ENCODE measurements around the gene CD164L2. TPM values are rescaled to one million over a fixed set of nuclear protein-coding genes. Genes with fewer than 3 reads are reported as not detected.
A peak's percentile ranks its signal among the peaks of the same experiment; 100 is the strongest.

The CD164L2 gene
- total and polyA plus RNA-seq, 4 experiments from 2014 or later, result 0.22 TPM; not detected in 3

- CTCF ChIA-PET (ENCODE audit: partially characterized antibody), result interaction anchor here (2.7 to 12.1 kb wide), 3 partner anchors 24 to 83 kb away, joined by 9 to 325 read pairs (median 130); no protein-coding TSS in a partner anchor
Measured at GRCh38 chr1:27380766-27381733, 2.1 kb downstream of the CD164L2 start.

GRCh38 chr1:27380224-27380623, 2.9 kb downstream of the CD164L2 start:
- no peak overlapping the region for H3K4me3 ChIP-seq (ENCODE audit: low read length in 2 of 2)
- CTCF ChIA-PET (ENCODE audit: partially characterized antibody), result interaction anchor here (0.9 kb wide), 1 partner anchor 10 kb away, joined by 3 read pairs; no protein-coding TSS in a partner anchor
- no peak for DNase-seq
- no peaks in the 10 kb centered on the region for H3K36me3 ChIP-seq (ENCODE audit: insufficient read depth, low read length)
- H3K27me3 ChIP-seq (ENCODE audit: insufficient read depth, low read length), result no peaks in the 10 kb centered on the region
- H3K9me3 Mint-ChIP-seq, result no peaks in the 10 kb centered on the region
- no peaks in the 10 kb centered on the region for H3K4me1 ChIP-seq (ENCODE audit: insufficient read depth, low read length)
- POLR2A ChIA-PET (ENCODE audit: partially characterized antibody), result no interaction called here
- H3K4me1 Mint-ChIP-seq, result peaks cover 0 to 2% (median 0%) of the 10 kb centered on the region in 4 donors
- no peak overlapping the region for H3K27ac ChIP-seq (ENCODE audit: low read depth, low read length)
- no peaks in the 10 kb centered on the region for H3K36me3 Mint-ChIP-seq
- no peak overlapping the region for H3K27ac Mint-ChIP-seq
- intact Hi-C loops (cut with micrococcal nuclease), result no loop called here
- H3K27me3 Mint-ChIP-seq, result peaks cover 0 to 2% of the 10 kb centered on the region in 2 donors
- H3K4me3 Mint-ChIP-seq, result no peak overlapping the region
- H3K9me3 ChIP-seq (ENCODE audit: control insufficient read depth in 1 of 2, low read length in 2 of 2), result no peaks in the 10 kb centered on the region

More at GRCh38 chr1:27380766-27381733, 2.1 kb downstream of the CD164L2 start:
- no peak overlapping the region for H3K27ac ChIP-seq (ENCODE audit: low read depth, low read length)
- intact Hi-C loops (cut with micrococcal nuclease), result no loop called here
- H3K9me3 ChIP-seq (ENCODE audit: control insufficient read depth in 1 of 2, low read length in 2 of 2), result no peaks in the 10 kb centered on the region
- POLR2A ChIA-PET (ENCODE audit: partially characterized antibody), result no interaction called here
- H3K27ac Mint-ChIP-seq, result peak overlapping the region in 1 of 7 donors; percentile 64
- no peaks in the 10 kb centered on the region for H3K27me3 ChIP-seq (ENCODE audit: insufficient read depth, low read length)
- H3K9me3 Mint-ChIP-seq, result no peaks in the 10 kb centered on the region
- no peak overlapping the region for H3K4me3 Mint-ChIP-seq
- no peak overlapping the region for H3K4me3 ChIP-seq (ENCODE audit: low read length in 2 of 2)
- H3K27me3 Mint-ChIP-seq, result peaks cover 0 to 2% of the 10 kb centered on the region in 2 donors
- no peaks in the 10 kb centered on the region for H3K36me3 Mint-ChIP-seq
- H3K36me3 ChIP-seq (ENCODE audit: insufficient read depth, low read length), result no peaks in the 10 kb centered on the region
- peaks cover 0 to 2% (median 0%) of the 10 kb centered on the region in 4 donors for H3K4me1 Mint-ChIP-seq
- H3K4me1 ChIP-seq (ENCODE audit: insufficient read depth, low read length), result no peaks in the 10 kb centered on the region
- DNase-seq, result no peak

GRCh38 chr1:27379564-27380122, 3.5 kb downstream of the CD164L2 start:
- no peak overlapping the region for H3K27ac Mint-ChIP-seq

GRCh38 chr1:27377760-27378495, 5.2 kb downstream of the CD164L2 start:
- Histone ChIP-seq H3K4me3 (ENCODE audit: low read length in 2 of 2) (no peak overlapping the region), H3K9me3 (ENCODE audit: control insufficient read depth in 1 of 2, low read length in 2 of 2) (no peaks in the 10 kb centered on the region), H3K27me3 (ENCODE audit: insufficient read depth, low read length) (no peaks in the 10 kb centered on the region), H3K4me1 (ENCODE audit: insufficient read depth, low read length) (no peaks in the 10 kb centered on the region), H3K36me3 (ENCODE audit: insufficient read depth, low read length) (no peaks in the 10 kb centered on the region), H3K27ac (ENCODE audit: low read depth, low read length) (no peak overlapping the region)
- peak overlapping the region in 1 of 7 donors; percentile 48 for H3K27ac Mint-ChIP-seq
- H3K4me3 Mint-ChIP-seq, result no peak overlapping the region
- H3K27me3 Mint-ChIP-seq, result peaks cover 0 to 2% of the 10 kb centered on the region in 2 donors
- intact Hi-C loops (cut with micrococcal nuclease), result no loop called here
- H3K36me3 Mint-ChIP-seq, result no peaks in the 10 kb centered on the region
- no peak for DNase-seq
- POLR2A ChIA-PET (ENCODE audit: partially characterized antibody), result no interaction called here
- peaks cover 0 to 2% (median 0%) of the 10 kb centered on the region in 4 donors for H3K4me1 Mint-ChIP-seq
- CTCF ChIA-PET (ENCODE audit: partially characterized antibody), result interaction anchor here (0.6 to 2.7 kb wide), 6 partner anchors 10 to 203 kb away, joined by 3 to 8 read pairs (median 4); partner anchors contain the start of gene MAP3K6
- H3K9me3 Mint-ChIP-seq, result no peaks in the 10 kb centered on the region

More at GRCh38 chr1:27379564-27380122, 3.5 kb downstream of the CD164L2 start:
- H3K27me3 ChIP-seq (ENCODE audit: insufficient read depth, low read length), result no peaks in the 10 kb centered on the region
- DNase-seq, result no peak
- H3K36me3 Mint-ChIP-seq, result no peaks in the 10 kb centered on the region
- H3K9me3 Mint-ChIP-seq, result no peaks in the 10 kb centered on the region
- H3K36me3 ChIP-seq (ENCODE audit: insufficient read depth, low read length), result no peaks in the 10 kb centered on the region
- peaks cover 0 to 2% of the 10 kb centered on the region in 2 donors for H3K27me3 Mint-ChIP-seq
- ChIA-PET POLR2A (ENCODE audit: partially characterized antibody) (interaction anchor here (0.9 kb wide), 1 partner anchor 14 kb away, joined by 3 read pairs; no protein-coding TSS in a partner anchor), CTCF (ENCODE audit: partially characterized antibody) (interaction anchor here (0.9 kb wide), 1 partner anchor 11 kb away, joined by 3 read pairs; no protein-coding TSS in a partner anchor)
- H3K4me3 ChIP-seq (ENCODE audit: low read length in 2 of 2), result no peak overlapping the region
- no peaks in the 10 kb centered on the region for H3K9me3 ChIP-seq (ENCODE audit: control insufficient read depth in 1 of 2, low read length in 2 of 2)
- H3K4me1 ChIP-seq (ENCODE audit: insufficient read depth, low read length), result no peaks in the 10 kb centered on the region
- no peak overlapping the region for H3K27ac ChIP-seq (ENCODE audit: low read depth, low read length)
- intact Hi-C loops (cut with micrococcal nuclease), result no loop called here
- peaks cover 0 to 2% (median 0%) of the 10 kb centered on the region in 4 donors for H3K4me1 Mint-ChIP-seq
- H3K4me3 Mint-ChIP-seq, result no peak overlapping the region

- H3K9me3 Mint-ChIP-seq, result no peaks in the 10 kb centered on the region
- no peaks in the 10 kb centered on the region for H3K27me3 ChIP-seq (ENCODE audit: insufficient read depth, low read length)
- no peak within 1 kb of the TSS for H3K27ac ChIP-seq (ENCODE audit: low read depth, low read length)
- H3K4me1 Mint-ChIP-seq, result peaks cover 0 to 6% (median 0%) of the 10 kb centered on the region in 4 donors
- no peak within 1 kb of the TSS for H3K4me3 Mint-ChIP-seq
- no peaks in the 10 kb centered on the region for H3K27me3 Mint-ChIP-seq
- CTCF ChIA-PET (ENCODE audit: partially characterized antibody), result interaction anchor here (1.7 kb wide), 1 partner anchor 78 kb away, joined by 4 read pairs; no protein-coding TSS in a partner anchor
- H3K9me3 ChIP-seq (ENCODE audit: control insufficient read depth in 1 of 2, low read length in 2 of 2), result no peaks in the 10 kb centered on the region
- no peak within 1 kb of the TSS for H3K4me3 ChIP-seq (ENCODE audit: low read length in 2 of 2)
- intact Hi-C loops (cut with micrococcal nuclease), result no loop called here
- no peaks in the 10 kb centered on the region for H3K36me3 ChIP-seq (ENCODE audit: insufficient read depth, low read length)
- H3K27ac Mint-ChIP-seq, result no peak within 1 kb of the TSS
- POLR2A ChIA-PET (ENCODE audit: partially characterized antibody), result no interaction called here
- DNase-seq, result no peak
- H3K36me3 Mint-ChIP-seq, result no peaks in the 10 kb centered on the region
- no peaks in the 10 kb centered on the region for H3K4me1 ChIP-seq (ENCODE audit: insufficient read depth, low read length)
Measured at GRCh38 chr1:27374362-27375086, 8.6 kb downstream of the CD164L2 start, which contains the start of gene FCN3. Gene FCN3 (minus strand): TSS chr1:27374824. CDS start chr1:27374818, 6 bp downstream.

- intact Hi-C loops (cut with micrococcal nuclease), result no loop called here
- Mint-ChIP-seq H3K36me3 (no peaks in the 10 kb centered on the region), H3K27ac (no peak overlapping the region), H3K4me1 (peaks cover 0 to 7% (median 3%) of the 10 kb centered on the region in 4 donors), H3K27me3 (no peaks in the 10 kb centered on the region), H3K9me3 (no peaks in the 10 kb centered on the region), H3K4me3 (no peak overlapping the region)
- no peaks in the 10 kb centered on the region for H3K9me3 ChIP-seq (ENCODE audit: control insufficient read depth in 1 of 2, low read length in 2 of 2)
- no peaks in the 10 kb centered on the region for H3K27me3 ChIP-seq (ENCODE audit: insufficient read depth, low read length)
- H3K36me3 ChIP-seq (ENCODE audit: insufficient read depth, low read length), result no peaks in the 10 kb centered on the region
- ChIA-PET CTCF (ENCODE audit: partially characterized antibody) (interaction anchor here (0.7 to 1.9 kb wide), 3 partner anchors 16 to 92 kb away, joined by 3 to 7 read pairs (median 4); no protein-coding TSS in a partner anchor), POLR2A (ENCODE audit: partially characterized antibody) (interaction anchor here (0.6 to 0.7 kb wide), 2 partner anchors 138 to 411 kb away, joined by 3 to 4 read pairs; no protein-coding TSS in a partner anchor)
- no peaks in the 10 kb centered on the region for H3K4me1 ChIP-seq (ENCODE audit: insufficient read depth, low read length)
- no peak overlapping the region for H3K27ac ChIP-seq (ENCODE audit: low read depth, low read length)
- H3K4me3 ChIP-seq (ENCODE audit: low read length in 2 of 2), result no peak overlapping the region
- no peak for DNase-seq
Measured at GRCh38 chr1:27372808-27373690, 10.1 kb downstream of the CD164L2 start.
